K562 (cell line): ENCODE measurements around the gene SLC22A4. TPM values are rescaled to one million over a fixed set of nuclear protein-coding genes. Genes with fewer than 3 reads are reported as not detected.

Source experiments
- ATF6 ChIP-seq: sonication (generic); formaldehyde crosslinking; IDR thresholded peaks from 2 replicates; pipeline ENCODE4 v1.4.0; 2020; ENCODE audit warnings: mild to moderate bottlenecking, missing genetic modification reagents
- EHMT2 ChIP-seq: fragments of 450-650 bp; IDR thresholded peaks from 2 replicates; pipeline ENCODE4 v1.6.1; 2018; ENCODE audit warnings: antibody characterized with exemption
- HNRNPUL1 ChIP-seq: fragments of 200-400 bp; formaldehyde crosslinking; IDR thresholded peaks from 2 replicates; pipeline ENCODE4 v1.6.1; 2017; ENCODE audit warnings: low read length
- LEF1 ChIP-seq: fragments of 450-650 bp; IDR thresholded peaks from 2 replicates; pipeline ENCODE4 v1.6.1; 2016; ENCODE audit warnings: mild to moderate bottlenecking
- NELFE ChIP-seq: IDR thresholded peaks from 2 replicates; pipeline ENCODE4 v1.6.1; 2011; ENCODE audit warnings: mild to moderate bottlenecking; ENCODE audit not compliant: insufficient read depth, insufficient read length
- RNF2 ChIP-seq: sonication (generic); IDR thresholded peaks from 2 replicates; pipeline ENCODE4 v1.6.1; 2016
- SRSF3 ChIP-seq: fragments of 200-400 bp; formaldehyde crosslinking; IDR thresholded peaks from 2 replicates; pipeline ENCODE4 v1.6.1; 2016; ENCODE audit warnings: mild to moderate bottlenecking, low read length, moderate library complexity; ENCODE audit not compliant: insufficient read depth
- ZBTB1 ChIP-seq: sonication (generic); formaldehyde crosslinking; IDR thresholded peaks from 2 replicates; pipeline ENCODE4 v1.8.1; 2023; ENCODE audit warnings: missing genetic modification reagents, low read depth, mild to moderate bottlenecking, borderline replicate concordance
- ZNF449 ChIP-seq: fragments of 250-450 bp; sonication (Bioruptor Pico); IDR thresholded peaks from 2 replicates; pipeline ENCODE4 v1.8.0; 2022; ENCODE audit warnings: moderate library complexity, mild to moderate bottlenecking, inconsistent platforms
- ZNF780A ChIP-seq: fragments of 250-450 bp; sonication (Bioruptor Pico); IDR thresholded peaks from 2 replicates; pipeline ENCODE4 v1.5.0; 2021; ENCODE audit warnings: mild to moderate bottlenecking
- polyA plus RNA-seq, 8 experiments: library from polyadenylated mRNA; depleted of rRNA in 4 of 8; stranded (reverse) in 5 of 8; unstranded in 3 of 8; fragments of >200 nt; fragmentation: Nextera tagmentation in 2 of 8; fragmentation: Illumina TruSeq in 1 of 8; extraction: Ambion mirVana in 2 of 8; extraction: Trizol in 1 of 8; gene quantifications; 2 replicates each; pipeline versions ENCODE4 v1.2.1 to v1.2.3, GENCODE V29; 2011 to 2014; ENCODE audit warnings: inconsistent platforms in 1 of 8, missing spikeins in 1 of 8
- total RNA-seq, 7 experiments: library from RNA; depleted of rRNA in 6 of 7; stranded (reverse); fragments of >200 nt in 6 of 7; fragmentation: Illumina TruSeq in 2 of 7; extraction: Trizol in 2 of 7; gene quantifications; 2 replicates each; pipeline versions ENCODE4 v1.2.1 to v1.2.3, GENCODE V29; 2011 to 2021; ENCODE audit warnings: low replicate concordance in 1 of 7
- TF ChIP-seq, protein P1 (sequence below): fragments of 250-450 bp; sonication (Bioruptor Pico); IDR thresholded peaks from 2 replicates; pipeline ENCODE4 v1.4.0; 2020
- TF ChIP-seq, protein P2 (sequence below): fragments of 250-450 bp; sonication (Bioruptor Pico); IDR thresholded peaks from 2 replicates; pipeline ENCODE4 v1.5.1; 2021; ENCODE audit warnings: mild to moderate bottlenecking
- TF ChIP-seq, protein P3 (sequence below), 2 experiments: fragments of 450-650 bp; conservative IDR thresholded peaks; 2 replicates each; pipeline ENCODE4 v1.6.1; 2017; ENCODE audit warnings: mild to moderate bottlenecking in 2 of 2, moderate library complexity in 2 of 2
- TF ChIP-seq, protein P4 (sequence below): fragments of 250-450 bp; sonication (Bioruptor Pico); IDR thresholded peaks from 2 replicates; pipeline ENCODE4 v1.5.0; 2020; ENCODE audit warnings: mild to moderate bottlenecking

The SLC22A4 gene
- total and polyA plus RNA-seq, 9 of the 15 experiments (the other 6 are each of a cell fraction or from before 2014, with no cell fraction given): 2.7 to 9.5 (median 6.2) TPM

- no peak for TF ChIP-seq ZNF449 (CRISPR knock-in tag)
- no peak for TF ChIP-seq NELFE
- TF ChIP-seq ATF6 (CRISPR knock-in tag): no peak
- TF ChIP-seq, protein P1, sequence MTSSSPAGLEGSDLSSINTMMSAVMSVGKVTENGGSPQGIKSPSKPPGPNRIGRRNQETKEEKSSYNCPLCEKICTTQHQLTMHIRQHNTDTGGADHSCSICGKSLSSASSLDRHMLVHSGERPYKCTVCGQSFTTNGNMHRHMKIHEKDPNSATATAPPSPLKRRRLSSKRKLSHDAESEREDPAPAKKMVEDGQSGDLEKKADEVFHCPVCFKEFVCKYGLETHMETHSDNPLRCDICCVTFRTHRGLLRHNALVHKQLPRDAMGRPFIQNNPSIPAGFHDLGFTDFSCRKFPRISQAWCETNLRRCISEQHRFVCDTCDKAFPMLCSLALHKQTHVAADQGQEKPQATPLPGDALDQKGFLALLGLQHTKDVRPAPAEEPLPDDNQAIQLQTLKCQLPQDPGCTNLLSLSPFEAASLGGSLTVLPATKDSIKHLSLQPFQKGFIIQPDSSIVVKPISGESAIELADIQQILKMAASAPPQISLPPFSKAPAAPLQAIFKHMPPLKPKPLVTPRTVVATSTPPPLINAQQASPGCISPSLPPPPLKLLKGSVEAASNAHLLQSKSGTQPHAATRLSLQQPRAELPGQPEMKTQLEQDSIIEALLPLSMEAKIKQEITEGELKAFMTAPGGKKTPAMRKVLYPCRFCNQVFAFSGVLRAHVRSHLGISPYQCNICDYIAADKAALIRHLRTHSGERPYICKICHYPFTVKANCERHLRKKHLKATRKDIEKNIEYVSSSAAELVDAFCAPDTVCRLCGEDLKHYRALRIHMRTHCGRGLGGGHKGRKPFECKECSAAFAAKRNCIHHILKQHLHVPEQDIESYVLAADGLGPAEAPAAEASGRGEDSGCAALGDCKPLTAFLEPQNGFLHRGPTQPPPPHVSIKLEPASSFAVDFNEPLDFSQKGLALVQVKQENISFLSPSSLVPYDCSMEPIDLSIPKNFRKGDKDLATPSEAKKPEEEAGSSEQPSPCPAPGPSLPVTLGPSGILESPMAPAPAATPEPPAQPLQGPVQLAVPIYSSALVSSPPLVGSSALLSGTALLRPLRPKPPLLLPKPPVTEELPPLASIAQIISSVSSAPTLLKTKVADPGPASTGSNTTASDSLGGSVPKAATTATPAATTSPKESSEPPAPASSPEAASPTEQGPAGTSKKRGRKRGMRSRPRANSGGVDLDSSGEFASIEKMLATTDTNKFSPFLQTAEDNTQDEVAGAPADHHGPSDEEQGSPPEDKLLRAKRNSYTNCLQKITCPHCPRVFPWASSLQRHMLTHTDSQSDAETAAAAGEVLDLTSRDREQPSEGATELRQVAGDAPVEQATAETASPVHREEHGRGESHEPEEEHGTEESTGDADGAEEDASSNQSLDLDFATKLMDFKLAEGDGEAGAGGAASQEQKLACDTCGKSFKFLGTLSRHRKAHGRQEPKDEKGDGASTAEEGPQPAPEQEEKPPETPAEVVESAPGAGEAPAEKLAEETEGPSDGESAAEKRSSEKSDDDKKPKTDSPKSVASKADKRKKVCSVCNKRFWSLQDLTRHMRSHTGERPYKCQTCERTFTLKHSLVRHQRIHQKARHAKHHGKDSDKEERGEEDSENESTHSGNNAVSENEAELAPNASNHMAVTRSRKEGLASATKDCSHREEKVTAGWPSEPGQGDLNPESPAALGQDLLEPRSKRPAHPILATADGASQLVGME (CRISPR knock-in tag): no peak
- TF ChIP-seq ZBTB1 (CRISPR knock-in tag): no peak
- no peak for TF ChIP-seq HNRNPUL1
- TF ChIP-seq, protein P2, sequence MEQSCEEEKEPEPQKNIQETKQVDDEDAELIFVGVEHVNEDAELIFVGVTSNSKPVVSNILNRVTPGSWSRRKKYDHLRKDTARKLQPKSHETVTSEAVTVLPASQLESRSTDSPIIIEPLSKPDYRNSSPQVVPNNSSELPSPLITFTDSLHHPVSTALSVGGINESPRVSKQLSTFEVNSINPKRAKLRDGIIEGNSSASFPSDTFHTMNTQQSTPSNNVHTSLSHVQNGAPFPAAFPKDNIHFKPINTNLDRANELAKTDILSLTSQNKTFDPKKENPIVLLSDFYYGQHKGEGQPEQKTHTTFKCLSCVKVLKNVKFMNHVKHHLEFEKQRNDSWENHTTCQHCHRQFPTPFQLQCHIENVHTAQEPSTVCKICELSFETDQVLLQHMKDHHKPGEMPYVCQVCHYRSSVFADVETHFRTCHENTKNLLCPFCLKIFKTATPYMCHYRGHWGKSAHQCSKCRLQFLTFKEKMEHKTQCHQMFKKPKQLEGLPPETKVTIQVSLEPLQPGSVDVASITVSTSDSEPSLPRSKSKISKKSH (CRISPR knock-in tag): no peak
- peak; percentile 56; the same call in 1 of the 2 replicates for TF ChIP-seq RNF2
- TF ChIP-seq, protein P3, sequence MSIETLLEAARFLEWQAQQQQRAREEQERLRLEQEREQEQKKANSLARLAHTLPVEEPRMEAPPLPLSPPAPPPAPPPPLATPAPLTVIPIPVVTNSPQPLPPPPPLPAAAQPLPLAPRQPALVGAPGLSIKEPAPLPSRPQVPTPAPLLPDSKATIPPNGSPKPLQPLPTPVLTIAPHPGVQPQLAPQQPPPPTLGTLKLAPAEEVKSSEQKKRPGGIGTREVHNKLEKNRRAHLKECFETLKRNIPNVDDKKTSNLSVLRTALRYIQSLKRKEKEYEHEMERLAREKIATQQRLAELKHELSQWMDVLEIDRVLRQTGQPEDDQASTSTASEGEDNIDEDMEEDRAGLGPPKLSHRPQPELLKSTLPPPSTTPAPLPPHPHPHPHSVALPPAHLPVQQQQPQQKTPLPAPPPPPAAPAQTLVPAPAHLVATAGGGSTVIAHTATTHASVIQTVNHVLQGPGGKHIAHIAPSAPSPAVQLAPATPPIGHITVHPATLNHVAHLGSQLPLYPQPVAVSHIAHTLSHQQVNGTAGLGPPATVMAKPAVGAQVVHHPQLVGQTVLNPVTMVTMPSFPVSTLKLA (conservative IDR thresholded peaks at IDR 0.05): peak; percentile 51 to 78; a peak in 2 of 4 replicates
- no peak for TF ChIP-seq SRSF3
- TF ChIP-seq ZNF780A (CRISPR knock-in tag): no peak
- TF ChIP-seq LEF1: peak; percentile 87
- peak; percentile 72 for TF ChIP-seq EHMT2
- TF ChIP-seq, protein P4, sequence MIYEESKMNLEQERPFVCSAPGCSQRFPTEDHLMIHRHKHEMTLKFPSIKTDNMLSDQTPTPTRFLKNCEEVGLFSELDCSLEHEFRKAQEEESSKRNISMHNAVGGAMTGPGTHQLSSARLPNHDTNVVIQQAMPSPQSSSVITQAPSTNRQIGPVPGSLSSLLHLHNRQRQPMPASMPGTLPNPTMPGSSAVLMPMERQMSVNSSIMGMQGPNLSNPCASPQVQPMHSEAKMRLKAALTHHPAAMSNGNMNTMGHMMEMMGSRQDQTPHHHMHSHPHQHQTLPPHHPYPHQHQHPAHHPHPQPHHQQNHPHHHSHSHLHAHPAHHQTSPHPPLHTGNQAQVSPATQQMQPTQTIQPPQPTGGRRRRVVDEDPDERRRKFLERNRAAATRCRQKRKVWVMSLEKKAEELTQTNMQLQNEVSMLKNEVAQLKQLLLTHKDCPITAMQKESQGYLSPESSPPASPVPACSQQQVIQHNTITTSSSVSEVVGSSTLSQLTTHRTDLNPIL (CRISPR knock-in tag): no peak
Observed at GRCh38 chr5:132315529-132316067, 21.4 kb downstream of the SLC22A4 start (continued).
